OCI-LY7 (cell line): ENCODE results near the gene FBLN1. TPM values are rescaled to one million over a fixed set of nuclear protein-coding genes. Genes with fewer than 3 reads are reported as not detected.

Experiments used
- BruUV-seq: library from RNA; stranded (reverse); fragments of 400-500 nt; replicated peaks from 2 replicates; lab custom pipeline; 2021; lab: Mats Ljungman, UMichigan
- CTCF ChIA-PET: fragments of 300-600 bp; sonication (Branson Sonifier 250); formaldehyde crosslinking; loops from one replicate; lab custom pipeline; 2022; ENCODE audit warnings: antibody characterized with exemption; ENCODE audit not compliant: unreplicated experiment; lab: Charles Lee
- POLR2A ChIA-PET: fragments of 300-600 bp; sonication (Branson Sonifier 250); formaldehyde crosslinking; loops from one replicate; lab custom pipeline; 2022; ENCODE audit warnings: antibody characterized with exemption; lab: Charles Lee
- DNase-seq: peaks from one replicate; pipeline ENCODE4 v3.0.0-alpha.2; 2015; ENCODE audit warnings: low spot score
- H2AFZ ChIP-seq: fragments of 200-600 bp; sonication (generic), shearing (Covaris generic); 2 replicates; pipeline ENCODE4 v1.6.1; 2014; ENCODE audit warnings: mild to moderate bottlenecking, antibody characterized with exemption, low read length, moderate library complexity
- H3K27ac ChIP-seq: fragments of 200-600 bp; sonication (generic); 2 replicates; pipeline ENCODE4 v1.5.1; 2014; ENCODE audit warnings: mixed run types, low read depth, mild to moderate bottlenecking, moderate library complexity, low read length, inconsistent platforms; ENCODE audit not compliant: poor library complexity, severe bottlenecking
- H3K36me3 ChIP-seq: fragments of 200-600 bp; sonication (generic); 2 replicates; pipeline ENCODE4 v1.6.1; 2014; ENCODE audit warnings: mild to moderate bottlenecking, antibody characterized with exemption, low read length, moderate library complexity, mixed read lengths; ENCODE audit not compliant: insufficient read depth
- H3K4me1 ChIP-seq: fragments of 200-600 bp; sonication (generic); 2 replicates; pipeline ENCODE4 v1.5.1; 2014; ENCODE audit warnings: mild to moderate bottlenecking, low read length; ENCODE audit not compliant: insufficient read depth, poor library complexity, severe bottlenecking
- H3K4me2 ChIP-seq: fragments of 200-600 bp; sonication (generic); 2 replicates; pipeline ENCODE4 v1.6.1; 2014; ENCODE audit warnings: mild to moderate bottlenecking, low read length
- H3K4me3 ChIP-seq: fragments of 200-600 bp; sonication (generic); 2 replicates; pipeline ENCODE4 v1.5.1; 2014; ENCODE audit warnings: mild to moderate bottlenecking, low read depth, low read length; ENCODE audit not compliant: poor library complexity, severe bottlenecking
- H3K79me2 ChIP-seq: fragments of 200-600 bp; sonication (generic); 2 replicates; pipeline ENCODE4 v1.6.1; 2016; ENCODE audit warnings: low read depth, mild to moderate bottlenecking, low read length, moderate library complexity, mixed read lengths; ENCODE audit not compliant: insufficient read depth
- H3K9me2 ChIP-seq: fragments of 200-600 bp; sonication (generic); 2 replicates; pipeline ENCODE4 v1.6.1; 2016; ENCODE audit warnings: mild to moderate bottlenecking, low read length, mixed read lengths; ENCODE audit not compliant: insufficient read depth
- H3K9me3 ChIP-seq: fragments of 200-600 bp; sonication (generic); 2 replicates; pipeline ENCODE4 v1.6.1; 2014; ENCODE audit warnings: mild to moderate bottlenecking, mixed run types, low read length, mixed read lengths
- H4K20me1 ChIP-seq: fragments of 200-600 bp; sonication (generic); 2 replicates; pipeline ENCODE4 v1.6.1; 2014; ENCODE audit warnings: mild to moderate bottlenecking, antibody characterized with exemption, low read length, moderate library complexity, mixed read lengths; ENCODE audit not compliant: insufficient read depth
- EZH2phosphoT487 ChIP-seq: fragments of 200-600 bp; sonication (generic); IDR thresholded peaks from 2 replicates; pipeline ENCODE4 v1.6.1; 2018; ENCODE audit warnings: low read depth, borderline replicate concordance, mild to moderate bottlenecking, mixed run types, antibody characterized with exemption, low read length, moderate library complexity, mixed read lengths
- intact Hi-C: fragments of 100-400 bp; cut with micrococcal nuclease; formaldehyde crosslinking; loops from one replicate; pipeline ENCODE4 v1.10.0; 2022; ENCODE audit not compliant: unreplicated experiment
- total RNA-seq, 2 experiments: library from RNA; depleted of rRNA in 1 of 2; stranded (reverse); fragments of >200 nt in 1 of 2; shearing (Covaris generic) in 1 of 2; gene quantifications; 2 replicates each; pipeline ENCODE4 v1.2.3, GENCODE V29; 2014 to 2022
- TF ChIP-seq, protein P1 (sequence below): fragments of 200-600 bp; sonication (generic); conservative IDR thresholded peaks from 2 replicates; pipeline ENCODE4 v1.5.1; 2014; ENCODE audit warnings: mild to moderate bottlenecking, antibody characterized with exemption, low read length, moderate library complexity, mixed read lengths

FBLN1 gene
- total RNA-seq, 2 experiments from 2014 or later: not detected

DNA sequence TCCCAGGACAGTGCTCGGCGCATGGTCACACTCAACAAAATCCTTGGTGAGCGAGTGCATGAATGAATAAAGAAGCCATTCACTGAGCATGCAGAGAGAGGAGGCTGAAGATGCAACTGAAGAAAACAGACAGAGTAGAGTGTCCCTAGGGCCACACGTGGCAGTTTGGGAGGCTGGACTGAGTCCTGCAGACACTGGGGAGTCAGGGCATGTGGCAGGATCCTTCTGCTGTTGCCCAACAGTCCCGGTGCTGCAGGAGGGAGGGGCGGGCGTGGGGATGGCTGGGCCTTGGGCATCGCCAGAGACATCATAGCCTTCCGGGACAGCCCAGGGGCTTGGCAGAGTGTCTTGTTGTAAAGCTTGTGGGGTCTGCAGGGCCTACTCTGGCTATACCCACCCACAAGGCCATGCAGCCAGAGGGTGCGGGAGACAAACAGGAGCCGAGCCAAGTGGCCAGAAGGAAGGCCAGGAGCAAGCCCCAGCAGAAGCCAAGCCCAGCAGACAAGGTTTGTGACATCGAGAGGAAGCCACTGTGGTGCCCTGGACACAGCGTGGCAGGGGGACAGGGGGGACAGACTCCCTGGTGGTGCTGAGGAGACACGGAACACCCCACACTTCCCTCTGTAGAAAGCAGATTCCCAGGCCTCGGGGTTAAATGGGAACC, 26.7 kb upstream of the FBLN1 start:
- TF ChIP-seq, protein P1, sequence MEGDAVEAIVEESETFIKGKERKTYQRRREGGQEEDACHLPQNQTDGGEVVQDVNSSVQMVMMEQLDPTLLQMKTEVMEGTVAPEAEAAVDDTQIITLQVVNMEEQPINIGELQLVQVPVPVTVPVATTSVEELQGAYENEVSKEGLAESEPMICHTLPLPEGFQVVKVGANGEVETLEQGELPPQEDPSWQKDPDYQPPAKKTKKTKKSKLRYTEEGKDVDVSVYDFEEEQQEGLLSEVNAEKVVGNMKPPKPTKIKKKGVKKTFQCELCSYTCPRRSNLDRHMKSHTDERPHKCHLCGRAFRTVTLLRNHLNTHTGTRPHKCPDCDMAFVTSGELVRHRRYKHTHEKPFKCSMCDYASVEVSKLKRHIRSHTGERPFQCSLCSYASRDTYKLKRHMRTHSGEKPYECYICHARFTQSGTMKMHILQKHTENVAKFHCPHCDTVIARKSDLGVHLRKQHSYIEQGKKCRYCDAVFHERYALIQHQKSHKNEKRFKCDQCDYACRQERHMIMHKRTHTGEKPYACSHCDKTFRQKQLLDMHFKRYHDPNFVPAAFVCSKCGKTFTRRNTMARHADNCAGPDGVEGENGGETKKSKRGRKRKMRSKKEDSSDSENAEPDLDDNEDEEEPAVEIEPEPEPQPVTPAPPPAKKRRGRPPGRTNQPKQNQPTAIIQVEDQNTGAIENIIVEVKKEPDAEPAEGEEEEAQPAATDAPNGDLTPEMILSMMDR: no peak
- TF ChIP-seq EZH2phosphoT487: no peak
- H3K4me3 ChIP-seq: no peak overlapping the region
- no peak overlapping the region for H3K27ac ChIP-seq
- no peak overlapping the region for H3K4me2 ChIP-seq
- H4K20me1 ChIP-seq: no peaks in the 10 kb centered on the region
- ChIA-PET POLR2A (no interaction called here), CTCF (no interaction called here)
- no peaks in the 10 kb centered on the region for H3K9me3 ChIP-seq
- H3K9me2 ChIP-seq: no peaks in the 10 kb centered on the region
- H2AFZ ChIP-seq: no peak overlapping the region
- no peaks in the 10 kb centered on the region for H3K36me3 ChIP-seq
- H3K79me2 ChIP-seq: no peaks in the 10 kb centered on the region
- H3K4me1 ChIP-seq: no peaks in the 10 kb centered on the region
- intact Hi-C loops: no loop called here
- DNase-seq: no peak
- no TSS peak for BruUV-seq

GRCh38 chr22:45476814-45477213, 25.9 kb upstream of the FBLN1 start:
- H3K9me3 ChIP-seq: no peaks in the 10 kb centered on the region
- DNase-seq: no peak
- H3K27ac ChIP-seq: no peak overlapping the region
- H3K36me3 ChIP-seq: no peaks in the 10 kb centered on the region
- no peaks in the 10 kb centered on the region for H3K4me1 ChIP-seq
- no peak for TF ChIP-seq EZH2phosphoT487
- TF ChIP-seq, protein P1: no peak
- no peak overlapping the region for H3K4me2 ChIP-seq
- no peak overlapping the region for H3K4me3 ChIP-seq
- H3K9me2 ChIP-seq: no peaks in the 10 kb centered on the region
- H3K79me2 ChIP-seq: no peaks in the 10 kb centered on the region
- POLR2A ChIA-PET: no interaction called here
- no TSS peak for BruUV-seq
- CTCF ChIA-PET: no interaction called here
- H2AFZ ChIP-seq: no peak overlapping the region
- H4K20me1 ChIP-seq: no peaks in the 10 kb centered on the region
- intact Hi-C loops: no loop called here

DNA sequence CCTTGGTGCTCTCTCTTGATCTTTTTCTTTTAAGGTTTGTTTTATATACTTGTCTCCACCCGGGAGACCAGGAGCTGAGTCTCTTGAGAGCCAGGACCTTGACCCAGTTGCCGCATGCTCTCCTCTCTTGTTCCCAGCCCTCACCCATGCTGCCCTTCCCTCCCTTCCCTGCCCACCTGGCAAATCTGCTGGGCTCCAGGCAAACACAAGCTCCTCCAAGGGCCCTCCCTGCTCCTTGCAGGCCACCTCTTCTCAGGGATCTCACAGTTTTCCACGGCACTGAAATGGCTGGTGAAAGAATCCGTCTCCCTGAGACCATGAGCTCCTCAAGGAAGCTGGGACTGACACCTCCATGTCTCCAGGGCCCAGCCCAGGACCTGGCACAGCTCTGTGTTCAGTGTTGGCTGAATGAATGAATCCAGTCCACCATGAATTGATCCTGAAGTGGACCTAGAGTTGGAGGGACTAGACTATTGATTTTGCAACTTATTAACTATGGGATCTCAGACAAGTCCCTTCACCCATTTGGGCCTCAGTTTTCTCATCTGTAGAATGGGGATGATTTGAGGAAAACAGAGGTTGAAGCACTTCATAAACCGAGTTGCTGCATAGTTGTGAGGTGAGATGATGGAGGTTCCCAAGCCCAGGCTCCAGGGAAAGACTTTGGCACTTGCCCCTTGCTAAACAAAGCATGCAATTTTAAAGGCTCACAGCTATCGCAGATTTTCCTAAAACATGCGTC, 25.1 kb upstream of the FBLN1 start:
- Histone ChIP-seq H4K20me1 (no peaks in the 10 kb centered on the region), H3K9me2 (no peaks in the 10 kb centered on the region), H3K27ac (no peak overlapping the region), H2AFZ (no peak overlapping the region), H3K9me3 (no peaks in the 10 kb centered on the region), H3K4me2 (no peak overlapping the region), H3K36me3 (no peaks in the 10 kb centered on the region), H3K79me2 (no peaks in the 10 kb centered on the region), H3K4me3 (no peak overlapping the region), H3K4me1 (no peaks in the 10 kb centered on the region)
- no peak for DNase-seq
- no TSS peak for BruUV-seq
- CTCF ChIA-PET: no interaction called here
- POLR2A ChIA-PET: interaction anchor here (0.6 kb wide), 1 partner anchor 57 kb away, joined by 3 read pairs; no protein-coding TSS in a partner anchor
- intact Hi-C loops: no loop called here
- TF ChIP-seq EZH2phosphoT487: no peak
- TF ChIP-seq, protein P1: no peak
